Measurements from ENCODE around the gene FAAP20.

- TF ChIP-seq, protein P1, sequence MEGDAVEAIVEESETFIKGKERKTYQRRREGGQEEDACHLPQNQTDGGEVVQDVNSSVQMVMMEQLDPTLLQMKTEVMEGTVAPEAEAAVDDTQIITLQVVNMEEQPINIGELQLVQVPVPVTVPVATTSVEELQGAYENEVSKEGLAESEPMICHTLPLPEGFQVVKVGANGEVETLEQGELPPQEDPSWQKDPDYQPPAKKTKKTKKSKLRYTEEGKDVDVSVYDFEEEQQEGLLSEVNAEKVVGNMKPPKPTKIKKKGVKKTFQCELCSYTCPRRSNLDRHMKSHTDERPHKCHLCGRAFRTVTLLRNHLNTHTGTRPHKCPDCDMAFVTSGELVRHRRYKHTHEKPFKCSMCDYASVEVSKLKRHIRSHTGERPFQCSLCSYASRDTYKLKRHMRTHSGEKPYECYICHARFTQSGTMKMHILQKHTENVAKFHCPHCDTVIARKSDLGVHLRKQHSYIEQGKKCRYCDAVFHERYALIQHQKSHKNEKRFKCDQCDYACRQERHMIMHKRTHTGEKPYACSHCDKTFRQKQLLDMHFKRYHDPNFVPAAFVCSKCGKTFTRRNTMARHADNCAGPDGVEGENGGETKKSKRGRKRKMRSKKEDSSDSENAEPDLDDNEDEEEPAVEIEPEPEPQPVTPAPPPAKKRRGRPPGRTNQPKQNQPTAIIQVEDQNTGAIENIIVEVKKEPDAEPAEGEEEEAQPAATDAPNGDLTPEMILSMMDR (IDR thresholded peaks at IDR 0.05; ENCODE audit: low read depth, low read length, missing input control) = no peak
- TF ChIP-seq TAF1 (conservative IDR thresholded peaks at IDR 0.05) (no peak), SP1 (IDR thresholded peaks at IDR 0.05) (no peak), RAD21 (IDR thresholded peaks at IDR 0.05) (no peak), REST (IDR thresholded peaks at IDR 0.05) (no peak), HNF4A (conservative IDR thresholded peaks at IDR 0.05) (no peak), JUND (IDR thresholded peaks at IDR 0.05) (no peak), YY1 (IDR thresholded peaks at IDR 0.05) (no peak), EGR1 (IDR thresholded peaks at IDR 0.05; ENCODE audit: low read depth in 2 of 2) (no peak)
- TF ChIP-seq, protein P2, sequence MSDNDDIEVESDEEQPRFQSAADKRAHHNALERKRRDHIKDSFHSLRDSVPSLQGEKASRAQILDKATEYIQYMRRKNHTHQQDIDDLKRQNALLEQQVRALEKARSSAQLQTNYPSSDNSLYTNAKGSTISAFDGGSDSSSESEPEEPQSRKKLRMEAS (IDR thresholded peaks at IDR 0.05) = no peak
- TF ChIP-seq, protein P3, sequence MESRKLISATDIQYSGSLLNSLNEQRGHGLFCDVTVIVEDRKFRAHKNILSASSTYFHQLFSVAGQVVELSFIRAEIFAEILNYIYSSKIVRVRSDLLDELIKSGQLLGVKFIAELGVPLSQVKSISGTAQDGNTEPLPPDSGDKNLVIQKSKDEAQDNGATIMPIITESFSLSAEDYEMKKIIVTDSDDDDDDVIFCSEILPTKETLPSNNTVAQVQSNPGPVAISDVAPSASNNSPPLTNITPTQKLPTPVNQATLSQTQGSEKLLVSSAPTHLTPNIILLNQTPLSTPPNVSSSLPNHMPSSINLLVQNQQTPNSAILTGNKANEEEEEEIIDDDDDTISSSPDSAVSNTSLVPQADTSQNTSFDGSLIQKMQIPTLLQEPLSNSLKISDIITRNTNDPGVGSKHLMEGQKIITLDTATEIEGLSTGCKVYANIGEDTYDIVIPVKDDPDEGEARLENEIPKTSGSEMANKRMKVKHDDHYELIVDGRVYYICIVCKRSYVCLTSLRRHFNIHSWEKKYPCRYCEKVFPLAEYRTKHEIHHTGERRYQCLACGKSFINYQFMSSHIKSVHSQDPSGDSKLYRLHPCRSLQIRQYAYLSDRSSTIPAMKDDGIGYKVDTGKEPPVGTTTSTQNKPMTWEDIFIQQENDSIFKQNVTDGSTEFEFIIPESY (IDR thresholded peaks at IDR 0.05) = no peak
These were observed 17.0 kb downstream of the FAAP20 start for GRCh38 chr1:2177541-2177940.
